ENCODE data around the gene TBC1D14. TPM values are rescaled to one million over a fixed set of nuclear protein-coding genes. Genes with fewer than 3 reads are reported as not detected.

TBC1D14 gene
- total and polyA plus RNA-seq, 10 of the 15 experiments (the other 5 are each of a cell fraction or from before 2014, with no cell fraction given), result 0.87 to 39.3 (median 30.1) TPM

DNA sequence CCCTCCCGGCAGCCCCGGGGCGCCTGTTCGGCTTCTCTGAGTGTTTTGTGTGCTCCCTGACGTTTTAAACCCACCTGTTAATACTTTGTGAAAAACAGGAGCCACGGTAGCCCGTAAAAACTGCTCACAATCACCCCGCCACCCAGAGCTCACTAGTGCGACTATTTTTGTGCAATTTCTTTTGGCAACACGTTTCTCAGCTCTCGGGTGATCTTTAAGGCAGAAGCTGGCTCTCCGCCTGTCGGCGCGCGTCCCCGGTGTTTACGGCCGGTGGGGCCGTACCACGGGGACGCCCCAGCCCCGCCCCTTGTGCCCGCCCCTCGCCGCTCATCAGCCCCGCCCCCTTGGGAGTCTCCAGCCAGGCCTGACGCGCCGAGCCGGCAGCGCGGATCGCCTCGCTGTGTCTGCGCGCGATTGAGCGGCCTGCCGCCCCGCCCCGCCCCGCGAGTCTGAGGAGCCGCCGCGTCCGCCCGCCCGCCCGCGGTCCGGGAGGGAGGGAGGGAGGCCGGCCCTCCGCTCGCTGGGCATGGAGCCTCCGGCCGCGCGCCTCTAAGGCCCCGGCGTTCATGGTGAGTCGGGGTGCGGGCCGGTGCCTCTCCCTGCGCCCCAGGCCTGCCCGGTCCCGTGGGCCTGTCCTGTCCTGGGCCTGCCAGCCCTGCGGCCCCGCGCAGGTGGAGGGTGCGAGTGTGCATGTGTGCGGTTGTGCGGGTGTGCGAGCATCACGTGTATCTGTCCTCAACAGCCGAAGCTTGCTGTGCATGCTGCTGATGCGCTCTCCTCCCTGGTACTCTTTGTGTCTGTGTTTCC, 77.4 kb downstream of the TBC1D14 start (continued):
- TF ChIP-seq MLLT1 (IDR thresholded peaks at IDR 0.05) (peak; percentile 99), ZZZ3 (IDR thresholded peaks at IDR 0.05; ENCODE audit: control insufficient read depth, insufficient read length, low read depth) (no peak), PAX8 (IDR thresholded peaks at IDR 0.05) (no peak), NFIC (IDR thresholded peaks at IDR 0.05; ENCODE audit: low read depth, low read length) (no peak), CTCF (IDR thresholded peaks at IDR 0.05 in 2 of 3, conservative IDR thresholded peaks at IDR 0.05 in 1 of 3; ENCODE audit: control insufficient read depth in 2 of 3, extremely low read depth in 1 of 3, insufficient read depth in 1 of 3, low read depth in 3 of 3, low read length in 3 of 3) (peak in 1 of 3 experiments; percentile 5; a peak in 2 of 6 replicates), ZNF207 (IDR thresholded peaks at IDR 0.05; ENCODE audit: borderline replicate concordance) (no peak), STAT1 (conservative IDR thresholded peaks at IDR 0.05) (0 out of 2 replicates have a peak, but pooled peaks have one; percentile 22), MTA3 (IDR thresholded peaks at IDR 0.05; ENCODE audit: borderline replicate concordance, low read length) (no peak), CUX1 (IDR thresholded peaks at IDR 0.05; ENCODE audit: insufficient replicate concordance, low read depth, low read length) (peak; percentile 76), SMAD1 (IDR thresholded peaks at IDR 0.05; ENCODE audit: low read depth, partially characterized antibody) (no peak), WRNIP1 (IDR thresholded peaks at IDR 0.05; ENCODE audit: borderline replicate concordance, low read depth, low read length) (no peak), BRCA1 (IDR thresholded peaks at IDR 0.05; ENCODE audit: low read depth, low read length) (no peak), POLR2A (IDR thresholded peaks at IDR 0.05; ENCODE audit: low read depth, low read length) (peak; percentile 84), RCOR1 (conservative IDR thresholded peaks at IDR 0.05; ENCODE audit: low read depth, low read length) (no peak)
- TF ChIP-seq, protein P1, sequence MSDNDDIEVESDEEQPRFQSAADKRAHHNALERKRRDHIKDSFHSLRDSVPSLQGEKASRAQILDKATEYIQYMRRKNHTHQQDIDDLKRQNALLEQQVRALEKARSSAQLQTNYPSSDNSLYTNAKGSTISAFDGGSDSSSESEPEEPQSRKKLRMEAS (IDR thresholded peaks at IDR 0.05; ENCODE audit: low read depth, low read length), result peak; percentile 45
- TF ChIP-seq, protein P2, sequence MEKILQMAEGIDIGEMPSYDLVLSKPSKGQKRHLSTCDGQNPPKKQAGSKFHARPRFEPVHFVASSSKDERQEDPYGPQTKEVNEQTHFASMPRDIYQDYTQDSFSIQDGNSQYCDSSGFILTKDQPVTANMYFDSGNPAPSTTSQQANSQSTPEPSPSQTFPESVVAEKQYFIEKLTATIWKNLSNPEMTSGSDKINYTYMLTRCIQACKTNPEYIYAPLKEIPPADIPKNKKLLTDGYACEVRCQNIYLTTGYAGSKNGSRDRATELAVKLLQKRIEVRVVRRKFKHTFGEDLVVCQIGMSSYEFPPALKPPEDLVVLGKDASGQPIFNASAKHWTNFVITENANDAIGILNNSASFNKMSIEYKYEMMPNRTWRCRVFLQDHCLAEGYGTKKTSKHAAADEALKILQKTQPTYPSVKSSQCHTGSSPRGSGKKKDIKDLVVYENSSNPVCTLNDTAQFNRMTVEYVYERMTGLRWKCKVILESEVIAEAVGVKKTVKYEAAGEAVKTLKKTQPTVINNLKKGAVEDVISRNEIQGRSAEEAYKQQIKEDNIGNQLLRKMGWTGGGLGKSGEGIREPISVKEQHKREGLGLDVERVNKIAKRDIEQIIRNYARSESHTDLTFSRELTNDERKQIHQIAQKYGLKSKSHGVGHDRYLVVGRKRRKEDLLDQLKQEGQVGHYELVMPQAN (conservative IDR thresholded peaks at IDR 0.05), result peak; percentile 52
